HCT116 (cell line): ENCODE data around the gene FYCO1. TPM values are rescaled to one million over a fixed set of nuclear protein-coding genes. Genes with fewer than 3 reads are reported as not detected.

ENCODE experiments used
- ATAC-seq: fragments of 200-7000 bp; cut with Tn5 transposase; 2 replicates; pipeline ENCODE4 v1.9.1; 2020; ENCODE audit warnings: mild to moderate bottlenecking, moderate library complexity
- BruUV-seq: library from RNA; stranded (reverse); fragments of 400-500 nt; replicated peaks from 2 replicates; lab custom pipeline; 2021; lab: Mats Ljungman, UMichigan
- CTCF ChIA-PET: fragments of 300-600 bp; sonication (Branson Sonifier 250); formaldehyde crosslinking; loops from one replicate; lab custom pipeline; 2021; ENCODE audit warnings: antibody characterized with exemption; lab: Charles Lee
- POLR2A ChIA-PET: fragments of 300-600, 350-600 bp; sonication (Branson Sonifier 250); formaldehyde crosslinking; loops from one replicate; lab custom pipeline; 2021; ENCODE audit warnings: antibody characterized with exemption; lab: Charles Lee
- RAD21 ChIA-PET, 2 experiments: fragments of 300-600 bp; sonication (Branson Sonifier 250); formaldehyde crosslinking; loops; one replicate each; lab custom pipeline; 2023; ENCODE audit warnings: low total read pairs in 2 of 2; ENCODE audit not compliant: uncharacterized antibody in 2 of 2, unreplicated experiment in 2 of 2, low non-redundant PET in 1 of 2; lab: Charles Lee
- DNase-seq: peaks from one replicate; pipeline ENCODE4 v3.0.0-alpha.2; 2010; ENCODE audit warnings: low read depth, low spot score
- H2AFZ ChIP-seq: fragments of 200-600 bp; shearing (Covaris generic), sonication (generic); 2 replicates; pipeline ENCODE4 v1.6.1; 2017; ENCODE audit warnings: low read depth, mixed run types, mixed read lengths, antibody characterized with exemption, low read length; ENCODE audit not compliant: poor library complexity, severe bottlenecking
- H3K27ac ChIP-seq: 2 replicates; pipeline ENCODE4 v1.5.1; 2012; ENCODE audit warnings: low read depth, low read length
- H3K27me3 ChIP-seq: fragments of 200-600 bp; sonication (generic); 2 replicates; pipeline ENCODE4 v1.6.1; 2016; ENCODE audit warnings: mixed run types, low read length, mixed read lengths; ENCODE audit not compliant: insufficient read depth
- H3K36me3 ChIP-seq, 2 experiments: fragments of 200-500 bp in 1 of 2; fragments of 200-600 bp in 1 of 2; sonication (Bioruptor generic) in 1 of 2; sonication (generic) in 1 of 2; 2 replicates each; pipeline versions ENCODE4 v1.5.1 to v1.6.1; 2014 to 2016; ENCODE audit warnings: low read length in 2 of 2, inconsistent platforms in 1 of 2, mixed read lengths in 1 of 2, mixed run types in 1 of 2; ENCODE audit not compliant: insufficient read depth in 2 of 2, control insufficient read depth in 1 of 2
- H3K4me1 ChIP-seq, 2 experiments: fragments of 200-600 bp in 1 of 2; sonication (generic) in 1 of 2; 2 replicates each; pipeline versions ENCODE4 v1.5.1 to v1.6.1; 2012 to 2017; ENCODE audit warnings: low read length in 2 of 2, inconsistent platforms in 1 of 2, mild to moderate bottlenecking in 1 of 2, mixed read lengths in 1 of 2, mixed run types in 1 of 2, moderate library complexity in 1 of 2; ENCODE audit not compliant: insufficient read depth in 2 of 2, control insufficient read depth in 1 of 2
- H3K4me2 ChIP-seq: fragments of 200-600 bp; sonication (generic); 2 replicates; pipeline ENCODE4 v1.6.1; 2017; ENCODE audit warnings: mixed run types, low read length, mixed read lengths
- H3K4me3 ChIP-seq, 2 experiments: fragments of 200-600 bp in 1 of 2; sonication (generic) in 1 of 2; replicated peaks in 1 of 2; 2 replicates each; pipeline ENCODE4 v1.5.1; 2011 to 2016; ENCODE audit warnings: low read length in 2 of 2, control low read depth in 1 of 2, low read depth in 1 of 2, mild to moderate bottlenecking in 1 of 2, mixed read lengths in 1 of 2, mixed run types in 1 of 2
- H3K79me2 ChIP-seq: fragments of 200-600 bp; sonication (generic); 2 replicates; pipeline ENCODE4 v1.6.1; 2017; ENCODE audit warnings: mild to moderate bottlenecking, mixed run types, low read length, moderate library complexity, mixed read lengths; ENCODE audit not compliant: insufficient read depth
- H3K9ac ChIP-seq: fragments of 200-600 bp; sonication (generic); 2 replicates; pipeline ENCODE4 v1.6.1; 2016; ENCODE audit warnings: low read length, mixed read lengths
- H3K9me2 ChIP-seq: fragments of 200-600 bp; sonication (generic), shearing (Covaris generic); 2 replicates; pipeline ENCODE4 v1.6.1; 2017; ENCODE audit warnings: mixed run types, mild to moderate bottlenecking, moderate library complexity; ENCODE audit not compliant: insufficient read depth
- H3K9me3 ChIP-seq, 2 experiments: fragments of 200-500 bp in 1 of 2; fragments of 200-600 bp in 1 of 2; sonication (Bioruptor generic) in 1 of 2; sonication (generic) in 1 of 2; 2 replicates each; pipeline ENCODE4 v1.6.1; 2014 to 2017; ENCODE audit warnings: low read length in 2 of 2, mixed read lengths in 2 of 2, inconsistent platforms in 1 of 2, low read depth in 1 of 2, mild to moderate bottlenecking in 1 of 2, mixed run types in 1 of 2, moderate library complexity in 1 of 2; ENCODE audit not compliant: control insufficient read depth in 1 of 2, insufficient read depth in 1 of 2
- H4K20me1 ChIP-seq: fragments of 200-600 bp; sonication (generic), shearing (Covaris generic); 2 replicates; pipeline ENCODE4 v1.6.1; 2017; ENCODE audit warnings: mixed run types, mild to moderate bottlenecking, moderate library complexity; ENCODE audit not compliant: insufficient read depth
- ATF3 ChIP-seq: IDR thresholded peaks from 2 replicates; pipeline ENCODE4 v1.6.1; 2012
- FOSL1 ChIP-seq: IDR thresholded peaks from 2 replicates; pipeline ENCODE4 v1.6.1; 2012; ENCODE audit warnings: low read depth
- MAX ChIP-seq: IDR thresholded peaks from 2 replicates; pipeline ENCODE4 v1.6.1; 2012
- RAD21 ChIP-seq: IDR thresholded peaks from 2 replicates; pipeline ENCODE4 v1.6.1; 2012; ENCODE audit warnings: low read depth, mild to moderate bottlenecking
- ZNF274 ChIP-seq: fragments of 200-500 bp; sonication (Bioruptor generic); IDR thresholded peaks from 2 replicates; pipeline ENCODE4 v1.6.1; 2014; ENCODE audit warnings: mild to moderate bottlenecking, low read depth, low read length, inconsistent platforms
- intact Hi-C: fragments of 100-400 bp; cut with micrococcal nuclease; formaldehyde crosslinking; loops from 2 replicates; pipeline ENCODE4 v1.10.0; 2022
- total RNA-seq: library from RNA; stranded (reverse); gene quantifications from one replicate; pipeline ENCODE4 v1.2.1, GENCODE V29; 2021; ENCODE audit not compliant: unreplicated experiment
- TF ChIP-seq, protein P1 (sequence below): IDR thresholded peaks from 2 replicates; pipeline ENCODE4 v1.6.1; 2011; ENCODE audit warnings: mild to moderate bottlenecking, low read length, moderate library complexity; ENCODE audit not compliant: insufficient replicate concordance; ENCODE audit errors: extremely low read depth
- TF ChIP-seq, protein P2 (sequence below), 3 experiments: fragments of 200-600 bp in 1 of 3; sonication (generic) in 1 of 3; IDR thresholded peaks in 2 of 3; conservative IDR thresholded peaks in 1 of 3; 2 replicates each; pipeline ENCODE4 v1.5.1; 2012 to 2017; ENCODE audit warnings: low read depth in 2 of 3, low read length in 2 of 3, antibody characterized with exemption in 1 of 3, borderline replicate concordance in 1 of 3, control low read depth in 1 of 3, mild to moderate bottlenecking in 1 of 3, mixed read lengths in 1 of 3, mixed run types in 1 of 3, moderate library complexity in 1 of 3; ENCODE audit not compliant: insufficient read depth in 1 of 3

FYCO1 gene
- total RNA-seq, 1 experiment from 2014 or later = 15.8 TPM

GRCh38 chr3:45943207-45943846 is 52.3 kb downstream of the FYCO1 start, which contains the start of gene CXCR6:
Gene CXCR6, plus strand, starts transcription at chr3:45943464. Its CDS starts 3,018 bp downstream, at chr3:45946482.
- DNase-seq (no peak), ATAC-seq (no peak)
- intact Hi-C loops = no loop called here
- H2AFZ ChIP-seq = no peak within 1 kb of the TSS
- no TSS peak for BruUV-seq
- no peaks in the 10 kb centered on the region for H4K20me1 ChIP-seq
- H3K4me1 ChIP-seq = peaks cover 0 to 6% of the 10 kb centered on the region in 2 experiments; a peak in 1 of 4 replicates
- H3K79me2 ChIP-seq = no peaks in the 10 kb centered on the region
- POLR2A ChIA-PET = no interaction called here
- H3K4me2 ChIP-seq = no peak within 1 kb of the TSS
- H3K27ac ChIP-seq = no peak within 1 kb of the TSS
- H3K36me3 ChIP-seq = peaks cover 2 to 22% of the 10 kb centered on the region in 2 experiments; a peak in 2 of 4 replicates
- TF ChIP-seq ATF3 = no peak
- TF ChIP-seq, protein P1, sequence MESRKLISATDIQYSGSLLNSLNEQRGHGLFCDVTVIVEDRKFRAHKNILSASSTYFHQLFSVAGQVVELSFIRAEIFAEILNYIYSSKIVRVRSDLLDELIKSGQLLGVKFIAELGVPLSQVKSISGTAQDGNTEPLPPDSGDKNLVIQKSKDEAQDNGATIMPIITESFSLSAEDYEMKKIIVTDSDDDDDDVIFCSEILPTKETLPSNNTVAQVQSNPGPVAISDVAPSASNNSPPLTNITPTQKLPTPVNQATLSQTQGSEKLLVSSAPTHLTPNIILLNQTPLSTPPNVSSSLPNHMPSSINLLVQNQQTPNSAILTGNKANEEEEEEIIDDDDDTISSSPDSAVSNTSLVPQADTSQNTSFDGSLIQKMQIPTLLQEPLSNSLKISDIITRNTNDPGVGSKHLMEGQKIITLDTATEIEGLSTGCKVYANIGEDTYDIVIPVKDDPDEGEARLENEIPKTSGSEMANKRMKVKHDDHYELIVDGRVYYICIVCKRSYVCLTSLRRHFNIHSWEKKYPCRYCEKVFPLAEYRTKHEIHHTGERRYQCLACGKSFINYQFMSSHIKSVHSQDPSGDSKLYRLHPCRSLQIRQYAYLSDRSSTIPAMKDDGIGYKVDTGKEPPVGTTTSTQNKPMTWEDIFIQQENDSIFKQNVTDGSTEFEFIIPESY = no peak
- no peak for TF ChIP-seq FOSL1
- no peak for TF ChIP-seq ZNF274
- TF ChIP-seq, protein P2, sequence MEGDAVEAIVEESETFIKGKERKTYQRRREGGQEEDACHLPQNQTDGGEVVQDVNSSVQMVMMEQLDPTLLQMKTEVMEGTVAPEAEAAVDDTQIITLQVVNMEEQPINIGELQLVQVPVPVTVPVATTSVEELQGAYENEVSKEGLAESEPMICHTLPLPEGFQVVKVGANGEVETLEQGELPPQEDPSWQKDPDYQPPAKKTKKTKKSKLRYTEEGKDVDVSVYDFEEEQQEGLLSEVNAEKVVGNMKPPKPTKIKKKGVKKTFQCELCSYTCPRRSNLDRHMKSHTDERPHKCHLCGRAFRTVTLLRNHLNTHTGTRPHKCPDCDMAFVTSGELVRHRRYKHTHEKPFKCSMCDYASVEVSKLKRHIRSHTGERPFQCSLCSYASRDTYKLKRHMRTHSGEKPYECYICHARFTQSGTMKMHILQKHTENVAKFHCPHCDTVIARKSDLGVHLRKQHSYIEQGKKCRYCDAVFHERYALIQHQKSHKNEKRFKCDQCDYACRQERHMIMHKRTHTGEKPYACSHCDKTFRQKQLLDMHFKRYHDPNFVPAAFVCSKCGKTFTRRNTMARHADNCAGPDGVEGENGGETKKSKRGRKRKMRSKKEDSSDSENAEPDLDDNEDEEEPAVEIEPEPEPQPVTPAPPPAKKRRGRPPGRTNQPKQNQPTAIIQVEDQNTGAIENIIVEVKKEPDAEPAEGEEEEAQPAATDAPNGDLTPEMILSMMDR (IDR thresholded peaks at IDR 0.05 in 2 of 3, conservative IDR thresholded peaks at IDR 0.05 in 1 of 3; ENCODE audit: borderline replicate concordance in 1 of 3, insufficient read depth in 1 of 3, low read depth in 2 of 3, low read length in 2 of 3) = no peak
- no peak for TF ChIP-seq MAX
- no peak for TF ChIP-seq RAD21
- no peak within 1 kb of the TSS for H3K9ac ChIP-seq
- H3K4me3 ChIP-seq = no peak within 1 kb of the TSS
- RAD21 ChIA-PET = no interaction called here
- CTCF ChIA-PET = interaction anchor here (0.9 to 1.0 kb wide), 2 partner anchors 133 to 136 kb away, joined by 4 read pairs; no protein-coding TSS in a partner anchor
- no peaks in the 10 kb centered on the region for H3K27me3 ChIP-seq
- no peaks in the 10 kb centered on the region for H3K9me3 ChIP-seq
- no peaks in the 10 kb centered on the region for H3K9me2 ChIP-seq
